ENCODE measurements around the gene COA1.
"Not testable (repeated sequence)": the region's sequence is repeated elsewhere in the genome, so short reads cannot be mapped to it uniquely, and the experiment has no call there.

COA1 gene

DNA sequence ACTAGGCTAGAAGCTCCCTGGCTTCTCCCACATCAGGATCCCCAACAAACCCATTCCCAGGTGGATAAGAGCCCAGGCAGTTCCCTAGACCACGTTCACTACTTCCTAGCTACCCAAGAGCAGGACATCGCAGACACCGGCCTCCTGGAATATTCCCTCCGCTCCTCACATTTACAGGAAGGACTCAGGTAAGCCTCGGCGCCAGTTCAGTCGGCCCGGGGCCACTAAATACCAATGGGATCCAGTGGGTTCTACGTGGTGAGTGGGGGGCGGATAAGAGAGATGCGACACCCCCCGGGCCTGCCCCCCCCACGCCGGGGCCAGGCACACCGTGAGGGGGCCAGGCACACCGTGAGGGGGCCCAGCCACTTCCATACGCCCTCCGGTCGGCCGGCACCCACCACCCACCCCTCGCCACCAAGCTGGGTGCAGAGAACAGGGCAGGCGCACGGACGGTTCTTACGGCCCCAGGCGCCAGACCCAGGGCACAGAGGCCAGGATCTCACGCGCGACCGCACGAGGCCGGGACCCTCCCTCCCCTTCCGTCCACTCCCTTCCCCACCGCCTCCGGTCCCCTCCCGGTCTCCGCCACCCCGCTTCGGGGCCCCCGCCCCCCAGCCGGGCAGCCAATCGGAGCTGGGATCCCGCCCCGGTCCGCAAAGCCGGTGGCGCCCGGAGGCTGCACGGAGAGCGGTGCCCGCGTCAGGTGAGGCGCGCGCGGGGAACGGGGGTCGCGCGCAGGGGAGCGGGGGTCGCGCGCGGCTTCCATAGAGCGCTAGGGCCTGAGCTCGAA, 28.9 kb upstream of the COA1 start, which contains the start of gene BLVRA:
BLVRA (plus strand) TSS at position 652 of the 793 bp plus-strand sequence. CDS start 12,479 bp downstream, outside the sequence.
- DNase-seq (ENCODE audit: low spot score) = peak; percentile 15

GRCh38 chr7:43757073-43757720, 27.9 kb upstream of the COA1 start:
- DNase-seq (ENCODE audit: low spot score) = no peak

- DNase-seq (ENCODE audit: low spot score) = no peak
Measured at GRCh38 chr7:43756368-43757072, 27.2 kb upstream of the COA1 start.

GRCh38 chr7:43754596-43754995, 25.3 kb upstream of the COA1 start:
- no peak for DNase-seq (ENCODE audit: low spot score)

- DNase-seq (ENCODE audit: low spot score) = no peak
Measured at GRCh38 chr7:43753843-43754242, 24.5 kb upstream of the COA1 start.

DNA sequence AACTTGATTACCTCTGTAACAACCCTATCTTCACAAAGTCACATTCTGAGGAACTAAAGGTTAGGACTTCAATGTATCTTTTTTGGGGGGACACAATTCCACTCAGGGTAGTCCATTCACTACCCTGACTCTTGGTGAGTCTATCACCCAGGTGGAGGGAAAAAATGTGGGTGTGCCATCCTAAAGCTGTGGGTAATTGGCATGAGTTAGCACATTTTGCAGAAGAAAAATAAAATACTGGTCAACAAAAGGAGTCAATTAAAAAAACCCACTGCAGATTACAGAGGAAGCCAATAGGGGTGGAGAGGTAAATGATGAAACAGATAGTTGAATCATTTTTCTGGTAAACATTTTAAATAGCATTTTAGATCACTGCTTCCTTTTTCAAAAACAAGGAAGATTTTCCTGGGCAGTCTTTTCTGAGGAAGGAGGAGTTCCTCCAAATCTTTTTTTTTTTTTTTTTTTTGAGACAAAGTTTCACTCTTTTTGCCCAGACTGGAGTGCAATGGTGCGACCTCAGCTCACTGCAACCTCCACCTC, 24.0 kb upstream of the COA1 start:
- no peak for DNase-seq (ENCODE audit: low spot score)

GRCh38 chr7:43752411-43752810, 23.1 kb upstream of the COA1 start:
- no peak for DNase-seq (ENCODE audit: low spot score)

DNA sequence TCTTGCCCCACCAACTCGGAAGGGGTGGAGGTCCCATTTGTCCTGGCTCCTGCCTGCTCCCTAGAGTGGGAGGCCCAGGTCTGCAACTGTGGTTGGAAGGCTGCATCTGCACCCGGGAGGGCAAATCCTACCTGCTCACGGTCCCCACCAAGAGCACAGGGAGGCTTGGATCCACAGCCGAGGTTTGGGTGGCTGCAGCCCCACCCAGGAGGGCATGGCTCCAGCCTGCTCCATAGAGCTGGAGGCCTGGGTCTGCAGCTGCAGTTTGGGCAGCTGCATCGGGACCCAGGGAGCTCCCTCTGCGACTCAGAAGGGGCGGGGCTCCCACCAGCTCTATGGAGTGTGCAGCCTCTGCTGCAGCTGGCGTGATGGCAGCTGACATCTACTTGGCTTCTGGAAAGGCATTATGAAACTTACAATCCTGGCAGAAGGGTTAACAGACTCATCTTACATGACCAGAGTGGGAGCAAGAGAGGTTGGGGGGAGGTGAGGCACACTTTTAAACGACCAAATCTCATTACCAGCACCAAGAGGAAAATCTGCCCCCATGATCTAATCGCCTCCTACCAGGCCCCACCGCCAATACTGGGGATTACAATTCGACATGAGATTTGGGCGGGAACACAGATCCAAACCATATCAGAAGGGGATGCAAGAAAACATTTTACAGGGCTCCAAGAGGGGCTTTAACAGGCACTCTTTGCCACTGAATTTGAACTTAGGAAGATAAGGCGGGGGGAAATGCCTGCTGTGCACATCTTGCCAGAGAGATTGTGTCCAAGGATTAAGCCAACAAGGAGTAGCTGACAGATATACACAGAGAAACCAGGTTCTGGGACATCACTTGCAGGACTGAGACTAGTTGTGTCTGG, 20.9 kb upstream of the COA1 start:
- no peak for DNase-seq (ENCODE audit: low spot score)

DNA sequence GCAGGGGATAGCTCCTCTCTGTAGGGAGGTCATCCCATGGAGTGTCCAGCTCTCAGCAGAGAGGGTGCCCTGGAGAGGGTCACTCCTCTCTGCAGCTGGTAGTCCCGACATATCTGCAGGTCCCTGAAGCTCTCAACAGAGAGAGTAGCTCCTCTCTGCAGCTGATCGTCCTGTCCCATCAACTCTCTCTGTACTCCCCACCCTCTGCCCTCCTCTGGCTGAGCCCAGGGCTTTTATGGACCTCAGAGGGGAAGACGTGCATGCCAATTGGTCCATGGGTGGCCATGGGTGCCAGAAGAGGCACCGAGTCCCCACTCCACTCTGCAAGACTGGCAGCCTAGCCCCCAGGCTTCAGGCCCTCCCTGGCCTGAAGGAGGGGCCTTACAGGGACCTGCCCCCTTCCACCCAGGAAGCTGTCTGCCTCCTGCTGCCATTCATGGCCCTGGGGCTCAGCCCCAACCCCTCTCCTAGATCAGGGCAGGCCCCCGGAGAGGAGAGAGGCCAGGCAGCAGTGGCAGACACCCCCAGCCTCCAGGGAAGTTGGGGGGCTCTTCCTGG, 20.1 kb upstream of the COA1 start:
- no peak for DNase-seq (ENCODE audit: low spot score)

- DNase-seq (ENCODE audit: low spot score) = no peak
Measured at GRCh38 chr7:43747328-43748105, 18.2 kb upstream of the COA1 start.

- DNase-seq (ENCODE audit: low spot score) = no peak
Measured at GRCh38 chr7:43742692-43743091, 13.4 kb upstream of the COA1 start.

DNA sequence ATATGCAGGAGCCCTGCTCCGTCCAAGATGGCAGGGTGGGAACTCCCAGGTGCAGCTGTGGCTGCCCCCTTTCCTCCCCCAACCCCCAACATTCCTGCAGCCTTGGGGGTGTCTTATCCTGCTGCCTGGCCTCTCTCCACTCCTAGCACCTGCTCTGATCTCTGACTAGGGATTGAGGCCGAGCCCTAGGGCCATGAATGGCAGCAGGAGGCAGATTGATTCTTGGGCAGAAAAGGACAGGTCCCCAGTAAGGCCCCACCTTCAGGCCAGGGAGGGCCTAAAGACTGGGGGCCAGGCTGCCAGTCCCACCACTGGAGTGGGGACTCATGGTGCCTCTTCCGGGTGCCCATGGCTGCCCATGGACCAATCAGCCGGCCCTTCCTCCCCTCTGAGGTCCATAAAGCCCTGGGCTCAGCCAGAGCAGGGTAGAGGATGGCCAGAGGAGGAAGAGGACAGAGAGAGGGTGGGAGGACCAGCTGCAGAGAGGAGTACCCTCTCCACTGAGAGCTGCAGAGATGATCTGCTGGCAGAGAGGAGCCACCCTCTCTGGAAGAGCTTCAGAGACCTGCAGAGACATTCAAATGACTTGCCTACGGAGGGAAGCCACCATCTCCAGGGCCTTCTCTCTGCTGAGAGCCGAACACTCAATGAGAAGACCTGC, 8.3 kb upstream of the COA1 start:
- DNase-seq (ENCODE audit: low spot score) = no peak

- DNase-seq (ENCODE audit: low spot score) = no peak
Measured at GRCh38 chr7:43735802-43736603, 6.7 kb upstream of the COA1 start.

- DNase-seq (ENCODE audit: low spot score) = no peak
Measured at GRCh38 chr7:43735403-43735801, 6.1 kb upstream of the COA1 start.

DNA sequence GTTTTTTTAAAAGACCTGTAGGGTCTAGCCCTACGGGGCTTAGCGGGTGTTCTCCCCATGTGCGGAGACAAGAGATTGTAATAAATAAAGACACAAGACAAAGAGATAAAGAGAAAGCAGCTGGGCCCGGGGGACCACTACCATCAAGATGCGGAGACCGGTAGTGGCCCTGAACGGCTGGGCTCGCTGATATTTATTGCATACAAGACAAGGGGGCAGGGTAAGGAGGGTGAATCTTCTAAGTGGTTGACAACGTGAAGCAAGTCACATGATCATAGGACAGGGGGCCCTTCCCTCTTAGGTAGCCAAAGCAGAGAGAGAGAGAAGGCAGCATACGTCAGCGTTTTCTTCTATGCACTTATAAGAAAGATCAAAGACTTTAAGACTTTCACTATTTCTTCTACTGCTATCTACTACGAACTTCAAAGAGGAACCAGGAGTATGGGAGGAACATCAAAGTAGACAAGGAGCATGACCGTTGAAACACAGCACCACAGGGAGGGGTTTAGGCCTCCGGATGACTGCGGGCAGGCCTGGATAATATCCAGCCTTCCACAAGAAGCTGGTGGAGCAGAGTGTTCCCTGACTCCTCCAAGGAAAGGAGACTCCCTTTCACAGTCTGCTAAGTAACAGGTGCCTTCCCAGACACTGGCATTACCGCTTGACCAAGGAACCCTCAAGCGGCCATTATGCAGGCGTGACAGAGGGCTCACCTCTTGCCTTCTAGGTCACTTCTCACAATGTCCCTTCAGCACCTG, 5.4 kb upstream of the COA1 start:
- not testable (repeated sequence) for DNase-seq (ENCODE audit: low spot score)

DNA sequence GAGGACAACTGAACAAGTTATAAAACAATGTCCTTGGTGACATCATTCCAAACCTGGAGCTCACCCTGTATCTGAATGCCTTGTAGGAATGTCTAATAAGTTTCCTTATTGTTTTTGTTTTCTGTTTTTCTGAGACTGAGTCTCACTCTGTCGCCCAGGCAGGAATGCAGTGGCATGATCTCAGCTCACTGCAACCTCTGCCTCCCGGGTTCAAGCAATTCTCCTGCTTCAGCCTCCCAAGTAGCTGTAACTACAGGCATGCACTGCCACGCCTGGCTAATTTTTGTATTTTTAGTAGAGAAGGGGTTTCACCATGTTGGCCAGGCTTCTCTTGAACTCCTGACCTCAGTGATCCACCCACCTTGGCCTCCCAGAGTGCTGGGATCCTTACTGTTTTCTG, 2.2 kb upstream of the COA1 start:
- DNase-seq (ENCODE audit: low spot score) = not testable (repeated sequence)

DNA sequence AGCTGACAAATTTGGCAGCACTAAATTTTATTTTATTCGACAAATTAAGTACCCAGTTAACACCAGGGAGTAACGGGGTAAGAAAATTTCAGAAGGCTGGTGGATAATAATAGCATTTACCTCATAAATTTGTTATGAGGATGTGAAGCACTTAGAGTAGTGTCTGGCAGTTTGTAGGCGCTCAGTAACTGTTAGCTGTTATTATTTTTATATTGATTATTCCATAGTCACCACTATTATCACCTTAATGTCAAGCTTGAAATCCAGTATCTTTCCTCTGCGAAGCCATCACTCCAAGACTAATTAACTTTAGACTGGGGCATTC, 563 bp upstream of the COA1 start:
- DNase-seq (ENCODE audit: low spot score) = no peak

GRCh38 chr7:43727494-43727893, 1.8 kb downstream of the COA1 start:
- no peak for DNase-seq (ENCODE audit: low spot score)

DNA sequence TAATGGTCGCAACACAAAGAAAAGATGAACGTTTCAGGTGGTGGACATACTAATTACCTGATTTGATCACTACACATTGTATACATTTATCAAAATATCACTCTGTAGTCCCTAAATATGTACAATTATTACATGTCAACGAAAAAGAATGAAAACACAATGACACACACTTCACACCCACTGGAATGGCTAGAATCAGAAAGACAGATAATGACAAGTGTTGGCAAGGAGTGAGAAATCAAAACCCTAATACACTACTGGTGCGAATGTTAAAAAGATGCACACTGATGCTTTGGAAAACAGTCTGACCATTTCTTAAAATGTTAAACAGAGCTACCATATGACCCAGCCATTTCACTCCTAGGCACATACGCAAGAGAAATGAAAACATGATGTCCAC, 2.3 kb downstream of the COA1 start:
- no peak for DNase-seq (ENCODE audit: low spot score)

Data from pons (tissue), 1 donor.